ENCODE data around the gene DIP2C. TPM values are rescaled to one million over a fixed set of nuclear protein-coding genes. Genes with fewer than 3 reads are reported as not detected.

DIP2C gene
- total RNA-seq, 1 experiment from 2014 or later, result 11.4 TPM

DNA sequence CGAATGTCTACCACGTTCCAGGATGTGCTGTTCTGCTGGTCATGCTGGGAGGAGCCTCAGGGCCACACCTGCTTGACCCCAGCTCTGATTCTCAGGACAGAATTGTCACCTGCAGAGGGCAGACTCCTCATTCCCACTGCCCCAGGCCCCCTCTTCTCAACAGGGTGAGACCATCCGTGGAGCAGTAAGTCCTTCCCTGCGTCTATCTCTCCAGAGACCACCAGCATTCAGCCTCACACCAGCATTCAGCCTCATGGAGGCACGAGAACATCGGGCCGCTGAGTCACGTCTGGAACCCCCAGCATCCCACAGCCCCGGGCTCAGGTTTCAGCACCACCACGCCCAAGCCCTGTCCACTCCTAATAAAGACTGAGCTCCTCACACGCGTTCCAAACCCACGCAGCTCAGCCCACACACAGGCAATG lies 273.4 kb downstream of the DIP2C start:
- Mint-ChIP-seq H3K27me3 (ENCODE audit: insufficient read depth, unreplicated experiment) (no peaks in the 10 kb centered on the region), H3K4me1 (ENCODE audit: low read depth, unreplicated experiment) (peaks cover 8% of the 10 kb centered on the region), H3K4me3 (ENCODE audit: unreplicated experiment) (no peak overlapping the region), H3K27ac (ENCODE audit: unreplicated experiment) (no peak overlapping the region), H3K9me3 (ENCODE audit: unreplicated experiment) (no peaks in the 10 kb centered on the region), H3K36me3 (ENCODE audit: insufficient read depth, unreplicated experiment) (peaks cover 19% of the 10 kb centered on the region)
- Histone ChIP-seq H3K4me3 (ENCODE audit: low read depth, low read length) (no peak overlapping the region), H3K36me3 (ENCODE audit: control insufficient read depth, insufficient read depth, low read length) (no peaks in the 10 kb centered on the region; the same call in 1 of the 2 replicates), H3K27me3 (replicated peaks; ENCODE audit: control insufficient read depth, insufficient read depth, low read length) (no peaks in the 10 kb centered on the region), H3K4me1 (peaks cover 12% of the 10 kb centered on the region), H3K9me3 (no peaks in the 10 kb centered on the region)
- TF ChIP-seq, protein P1, sequence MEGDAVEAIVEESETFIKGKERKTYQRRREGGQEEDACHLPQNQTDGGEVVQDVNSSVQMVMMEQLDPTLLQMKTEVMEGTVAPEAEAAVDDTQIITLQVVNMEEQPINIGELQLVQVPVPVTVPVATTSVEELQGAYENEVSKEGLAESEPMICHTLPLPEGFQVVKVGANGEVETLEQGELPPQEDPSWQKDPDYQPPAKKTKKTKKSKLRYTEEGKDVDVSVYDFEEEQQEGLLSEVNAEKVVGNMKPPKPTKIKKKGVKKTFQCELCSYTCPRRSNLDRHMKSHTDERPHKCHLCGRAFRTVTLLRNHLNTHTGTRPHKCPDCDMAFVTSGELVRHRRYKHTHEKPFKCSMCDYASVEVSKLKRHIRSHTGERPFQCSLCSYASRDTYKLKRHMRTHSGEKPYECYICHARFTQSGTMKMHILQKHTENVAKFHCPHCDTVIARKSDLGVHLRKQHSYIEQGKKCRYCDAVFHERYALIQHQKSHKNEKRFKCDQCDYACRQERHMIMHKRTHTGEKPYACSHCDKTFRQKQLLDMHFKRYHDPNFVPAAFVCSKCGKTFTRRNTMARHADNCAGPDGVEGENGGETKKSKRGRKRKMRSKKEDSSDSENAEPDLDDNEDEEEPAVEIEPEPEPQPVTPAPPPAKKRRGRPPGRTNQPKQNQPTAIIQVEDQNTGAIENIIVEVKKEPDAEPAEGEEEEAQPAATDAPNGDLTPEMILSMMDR (IDR thresholded peaks at IDR 0.05; ENCODE audit: insufficient read depth in 1 of 2, low read depth in 1 of 2, low read length in 1 of 2, severe bottlenecking in 1 of 2, unreplicated experiment in 1 of 2), result peak in 1 of 2 experiments; percentile 49
- intact Hi-C loops (cut with micrococcal nuclease; ENCODE audit: unreplicated experiment), result loop anchor here (10.0 kb wide), 1 partner anchor 369 kb away; no protein-coding TSS in a partner anchor
- ChIA-PET POLR2A (no interaction called here), CTCF (interaction anchor here (1.3 to 1.4 kb wide), 2 partner anchors 38 to 394 kb away, joined by 3 read pairs; no protein-coding TSS in a partner anchor)
- DNase-seq, result peak; percentile 43 to 47
- no TSS peak for BruUV-seq (replicated peaks)

DNA sequence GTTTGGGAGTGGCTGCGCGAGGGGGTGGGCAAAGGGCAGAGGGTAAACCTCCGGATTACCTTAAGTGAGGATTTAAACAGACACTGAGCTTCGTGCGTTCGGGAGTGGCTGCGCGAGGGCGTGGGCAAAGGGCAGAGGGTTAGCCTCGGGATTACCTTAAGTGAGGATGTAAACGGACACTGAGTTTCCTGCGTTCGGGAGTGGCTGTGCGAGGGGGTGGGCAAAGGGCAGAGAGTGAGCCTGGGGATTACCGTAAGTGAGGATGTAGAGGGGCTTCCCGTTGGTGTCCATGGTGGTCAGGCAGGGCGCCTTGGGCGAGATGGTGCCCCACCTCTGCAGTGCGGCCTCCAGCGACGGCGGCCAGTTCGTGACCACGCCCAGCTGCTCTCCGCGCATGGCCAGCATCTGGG lies 275.8 kb downstream of the DIP2C start:
- H3K27ac Mint-ChIP-seq (ENCODE audit: unreplicated experiment), result no peak overlapping the region

DNA sequence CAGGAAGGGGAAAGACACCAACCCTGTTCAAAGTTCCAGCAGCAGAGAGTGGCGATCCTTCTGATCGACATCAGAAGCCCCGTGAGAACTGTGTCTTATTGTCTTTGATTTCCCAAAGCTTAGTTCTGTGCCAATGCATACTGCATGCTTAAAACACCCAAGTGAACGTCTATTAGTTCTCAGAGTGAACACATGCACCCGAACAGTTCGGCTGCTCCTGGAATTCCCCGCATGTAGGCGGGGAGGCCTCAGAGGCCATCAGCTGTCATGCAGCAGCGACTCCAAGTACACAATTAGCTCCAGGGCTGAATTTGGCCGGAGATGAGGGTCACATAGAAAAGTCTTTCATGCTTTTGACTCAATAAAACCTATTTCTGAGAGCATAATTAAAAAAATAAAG lies 277.4 kb downstream of the DIP2C start:
- TF ChIP-seq, protein P1 (IDR thresholded peaks at IDR 0.05; ENCODE audit: insufficient read depth in 1 of 2, low read depth in 1 of 2, low read length in 1 of 2, severe bottlenecking in 1 of 2, unreplicated experiment in 1 of 2), result no peak
- no peaks in the 10 kb centered on the region for H3K27me3 Mint-ChIP-seq (ENCODE audit: insufficient read depth, unreplicated experiment)
- no peaks in the 10 kb centered on the region for H3K27me3 ChIP-seq (replicated peaks; ENCODE audit: control insufficient read depth, insufficient read depth, low read length)
- peaks cover 11% of the 10 kb centered on the region for H3K36me3 Mint-ChIP-seq (ENCODE audit: insufficient read depth, unreplicated experiment)
- peaks cover 12% of the 10 kb centered on the region for H3K4me1 ChIP-seq
- ChIA-PET POLR2A (no interaction called here), CTCF (no interaction called here)
- H3K9me3 Mint-ChIP-seq (ENCODE audit: unreplicated experiment), result no peaks in the 10 kb centered on the region
- intact Hi-C loops (cut with micrococcal nuclease; ENCODE audit: unreplicated experiment), result loop anchor here (10.0 kb wide), 1 partner anchor 373 kb away; no protein-coding TSS in a partner anchor
- H3K4me1 Mint-ChIP-seq (ENCODE audit: low read depth, unreplicated experiment), result peaks cover 15% of the 10 kb centered on the region
- H3K27ac Mint-ChIP-seq (ENCODE audit: unreplicated experiment), result no peak overlapping the region
- no TSS peak for BruUV-seq (replicated peaks)
- no peak overlapping the region for H3K4me3 Mint-ChIP-seq (ENCODE audit: unreplicated experiment)
- H3K4me3 ChIP-seq (ENCODE audit: low read depth, low read length), result no peak overlapping the region
- no peak for DNase-seq
- H3K36me3 ChIP-seq (ENCODE audit: control insufficient read depth, insufficient read depth, low read length), result no peaks in the 10 kb centered on the region
- no peaks in the 10 kb centered on the region for H3K9me3 ChIP-seq

More for the DNA sequence above, 275.8 kb downstream of the DIP2C start:
- BruUV-seq (replicated peaks), result no TSS peak
- TF ChIP-seq, protein P1 (IDR thresholded peaks at IDR 0.05; ENCODE audit: insufficient read depth in 1 of 2, low read depth in 1 of 2, low read length in 1 of 2, severe bottlenecking in 1 of 2, unreplicated experiment in 1 of 2), result no peak
- Mint-ChIP-seq H3K27me3 (ENCODE audit: insufficient read depth, unreplicated experiment) (no peaks in the 10 kb centered on the region), H3K9me3 (ENCODE audit: unreplicated experiment) (no peaks in the 10 kb centered on the region), H3K36me3 (ENCODE audit: insufficient read depth, unreplicated experiment) (peaks cover 15% of the 10 kb centered on the region), H3K4me1 (ENCODE audit: low read depth, unreplicated experiment) (peaks cover 15% of the 10 kb centered on the region), H3K4me3 (ENCODE audit: unreplicated experiment) (peak overlapping the region; percentile 18)
- POLR2A ChIA-PET, result no interaction called here
- Histone ChIP-seq H3K4me1 (peaks cover 12% of the 10 kb centered on the region), H3K9me3 (no peaks in the 10 kb centered on the region), H3K4me3 (ENCODE audit: low read depth, low read length) (no peak overlapping the region), H3K36me3 (ENCODE audit: control insufficient read depth, insufficient read depth, low read length) (no peaks in the 10 kb centered on the region), H3K27me3 (replicated peaks; ENCODE audit: control insufficient read depth, insufficient read depth, low read length) (no peaks in the 10 kb centered on the region)
- intact Hi-C loops (cut with micrococcal nuclease; ENCODE audit: unreplicated experiment), result loop anchor here (10.0 kb wide), 1 partner anchor 371 kb away; no protein-coding TSS in a partner anchor
- peak in 1 of 2 experiments; percentile 65 for DNase-seq
- CTCF ChIA-PET, result interaction anchor here (0.7 kb wide), 1 partner anchor 237 kb away, joined by 4 read pairs; no protein-coding TSS in a partner anchor
